ENCODE results near the gene PPP1R2C. TPM values are rescaled to one million over a fixed set of nuclear protein-coding genes. Genes with fewer than 3 reads are reported as not detected.

PPP1R2C gene
- total RNA-seq, 1 donor from 2014 or later, result not detected

- intact Hi-C loops (cut with micrococcal nuclease), result no loop called here
Observed at GRCh38 chrX:42748067-42748850, 29.7 kb downstream of the PPP1R2C start.

- intact Hi-C loops (cut with micrococcal nuclease), result no loop called here
Observed at GRCh38 chrX:42746606-42747005, 31.4 kb downstream of the PPP1R2C start.

GRCh38 chrX:42740456-42740855 is 37.5 kb downstream of the PPP1R2C start:
- intact Hi-C loops (cut with micrococcal nuclease), result no loop called here

- intact Hi-C loops (cut with micrococcal nuclease), result no loop called here
Observed at GRCh38 chrX:42739741-42740140, 38.2 kb downstream of the PPP1R2C start.

GRCh38 chrX:42739258-42739657 is 38.7 kb downstream of the PPP1R2C start:
- intact Hi-C loops (cut with micrococcal nuclease), result no loop called here

- intact Hi-C loops (cut with micrococcal nuclease), result no loop called here
Observed at GRCh38 chrX:42738552-42738951, 39.4 kb downstream of the PPP1R2C start.

GRCh38 chrX:42735250-42735649 is 42.7 kb downstream of the PPP1R2C start:
- intact Hi-C loops (cut with micrococcal nuclease), result no loop called here

GRCh38 chrX:42732506-42732905 is 45.5 kb downstream of the PPP1R2C start:
- intact Hi-C loops (cut with micrococcal nuclease), result no loop called here
